ENCODE results near the gene STXBP6. TPM values are rescaled to one million over a fixed set of nuclear protein-coding genes. Genes with fewer than 3 reads are reported as not detected.

The STXBP6 gene
- total RNA-seq, 1 experiment from 2014 or later: 0.27 TPM

- Histone ChIP-seq H4K20me1 (ENCODE audit: insufficient read depth) (no peaks in the 10 kb centered on the region), H3K4me3 (replicated peaks in 1 of 2; ENCODE audit: low read depth in 1 of 2, low read length in 2 of 2) (no peak overlapping the region), H3K27ac (ENCODE audit: low read depth, low read length) (no peak overlapping the region), H3K4me2 (ENCODE audit: low read length) (no peak overlapping the region), H3K4me1 (ENCODE audit: control insufficient read depth in 1 of 2, insufficient read depth in 2 of 2, low read length in 2 of 2) (no peaks in the 10 kb centered on the region), H3K9ac (ENCODE audit: low read length) (no peak overlapping the region), H3K79me2 (ENCODE audit: insufficient read depth, low read length) (no peaks in the 10 kb centered on the region), H3K9me3 (ENCODE audit: control insufficient read depth in 1 of 2, insufficient read depth in 1 of 2, low read depth in 1 of 2, low read length in 2 of 2) (peaks cover 0 to 4% of the 10 kb centered on the region in 2 experiments; a peak in 1 of 4 replicates), H3K36me3 (ENCODE audit: control insufficient read depth in 1 of 2, insufficient read depth in 2 of 2, low read length in 2 of 2) (no peaks in the 10 kb centered on the region), H3K9me2 (ENCODE audit: insufficient read depth) (no peaks in the 10 kb centered on the region), H3K27me3 (ENCODE audit: insufficient read depth, low read length) (no peaks in the 10 kb centered on the region), H2AFZ (ENCODE audit: low read depth, low read length, poor library complexity, severe bottlenecking) (no peak overlapping the region)
- ATAC-seq: no peak
- DNase-seq (ENCODE audit: low read depth, low spot score): no peak
- intact Hi-C loops (cut with micrococcal nuclease): no loop called here
- POLR2A ChIA-PET: no interaction called here
- RAD21 ChIA-PET (ENCODE audit: low non-redundant PET in 1 of 2, low total read pairs in 2 of 2, uncharacterized antibody in 2 of 2, unreplicated experiment in 2 of 2): no interaction called here
- BruUV-seq (replicated peaks): no TSS peak
- CTCF ChIA-PET: no interaction called here
- TF ChIP-seq SRF (IDR thresholded peaks at IDR 0.05; ENCODE audit: low read depth): no peak
- no peak for TF ChIP-seq POLR2A (IDR thresholded peaks at IDR 0.05; ENCODE audit: borderline replicate concordance, extremely low read depth, insufficient read depth, insufficient read length)
- no peak for TF ChIP-seq CBX3 (IDR thresholded peaks at IDR 0.05; ENCODE audit: low read depth)
- TF ChIP-seq MAX (IDR thresholded peaks at IDR 0.05): no peak
- TF ChIP-seq ZFX (IDR thresholded peaks at IDR 0.05): no peak
- TF ChIP-seq ELF1 (IDR thresholded peaks at IDR 0.05; ENCODE audit: borderline replicate concordance, low read depth): no peak
Observed at GRCh38 chr14:24816929-24817211, 233.1 kb downstream of the STXBP6 start.

- Histone ChIP-seq H3K9me2 (ENCODE audit: insufficient read depth) (no peaks in the 10 kb centered on the region), H3K9me3 (ENCODE audit: control insufficient read depth in 1 of 2, insufficient read depth in 1 of 2, low read depth in 1 of 2, low read length in 2 of 2) (peaks cover 0 to 4% of the 10 kb centered on the region in 2 experiments; a peak in 1 of 4 replicates), H3K36me3 (ENCODE audit: control insufficient read depth in 1 of 2, insufficient read depth in 2 of 2, low read length in 2 of 2) (no peaks in the 10 kb centered on the region), H3K79me2 (ENCODE audit: insufficient read depth, low read length) (no peaks in the 10 kb centered on the region), H3K4me2 (ENCODE audit: low read length) (no peak overlapping the region), H2AFZ (ENCODE audit: low read depth, low read length, poor library complexity, severe bottlenecking) (no peak overlapping the region), H3K4me3 (replicated peaks in 1 of 2; ENCODE audit: low read depth in 1 of 2, low read length in 2 of 2) (no peak overlapping the region), H3K27ac (ENCODE audit: low read depth, low read length) (no peak overlapping the region), H3K9ac (ENCODE audit: low read length) (no peak overlapping the region), H3K4me1 (ENCODE audit: control insufficient read depth in 1 of 2, insufficient read depth in 2 of 2, low read length in 2 of 2) (no peaks in the 10 kb centered on the region), H4K20me1 (ENCODE audit: insufficient read depth) (no peaks in the 10 kb centered on the region), H3K27me3 (ENCODE audit: insufficient read depth, low read length) (no peaks in the 10 kb centered on the region)
- DNase-seq (ENCODE audit: low read depth, low spot score) (no peak), ATAC-seq (no peak)
- CTCF ChIA-PET: no interaction called here
- RAD21 ChIA-PET (ENCODE audit: low non-redundant PET in 1 of 2, low total read pairs in 2 of 2, uncharacterized antibody in 2 of 2, unreplicated experiment in 2 of 2): no interaction called here
- intact Hi-C loops (cut with micrococcal nuclease): no loop called here
- POLR2A ChIA-PET: no interaction called here
- no TSS peak for BruUV-seq (replicated peaks)
- TF ChIP-seq CEBPB (IDR thresholded peaks at IDR 0.05; ENCODE audit: low read depth) (no peak), FOSL1 (IDR thresholded peaks at IDR 0.05; ENCODE audit: low read depth) (no peak), SIN3A (IDR thresholded peaks at IDR 0.05; ENCODE audit: low read depth) (no peak), EZH2phosphoT487 (IDR thresholded peaks at IDR 0.05; ENCODE audit: borderline replicate concordance) (no peak), ELF1 (IDR thresholded peaks at IDR 0.05; ENCODE audit: borderline replicate concordance, low read depth) (no peak), ZBTB33 (IDR thresholded peaks at IDR 0.05; ENCODE audit: extremely low read depth, insufficient replicate concordance, low read length) (no peak), EGR1 (IDR thresholded peaks at IDR 0.05; ENCODE audit: low read depth) (no peak), TCF7L2 (IDR thresholded peaks at IDR 0.05; ENCODE audit: borderline replicate concordance, extremely low read depth, insufficient read depth, insufficient read length) (no peak), EZH2 (IDR thresholded peaks at IDR 0.05) (no peak), ZNF274 (IDR thresholded peaks at IDR 0.05; ENCODE audit: low read depth, low read length) (no peak), YY1 (IDR thresholded peaks at IDR 0.05; ENCODE audit: extremely low read depth, insufficient replicate concordance, low read depth, low read length) (no peak), CTCF (IDR thresholded peaks at IDR 0.05 in 2 of 3, conservative IDR thresholded peaks at IDR 0.05 in 1 of 3; ENCODE audit: borderline replicate concordance in 1 of 3, insufficient read depth in 1 of 3, low read depth in 2 of 3, low read length in 2 of 3) (no peak)
Observed at GRCh38 chr14:24816011-24816928, 233.7 kb downstream of the STXBP6 start.

Data from HCT116 (cell line).